Ecto neural progenitor cell (in vitro differentiated cells): ENCODE results near the gene MCEMP1.

ENCODE experiments used
- DNase-seq: peaks from one replicate; pipeline ENCODE4 v3.0.0-alpha.2; 2018; ENCODE audit warnings: low spot score

MCEMP1 gene

DNA sequence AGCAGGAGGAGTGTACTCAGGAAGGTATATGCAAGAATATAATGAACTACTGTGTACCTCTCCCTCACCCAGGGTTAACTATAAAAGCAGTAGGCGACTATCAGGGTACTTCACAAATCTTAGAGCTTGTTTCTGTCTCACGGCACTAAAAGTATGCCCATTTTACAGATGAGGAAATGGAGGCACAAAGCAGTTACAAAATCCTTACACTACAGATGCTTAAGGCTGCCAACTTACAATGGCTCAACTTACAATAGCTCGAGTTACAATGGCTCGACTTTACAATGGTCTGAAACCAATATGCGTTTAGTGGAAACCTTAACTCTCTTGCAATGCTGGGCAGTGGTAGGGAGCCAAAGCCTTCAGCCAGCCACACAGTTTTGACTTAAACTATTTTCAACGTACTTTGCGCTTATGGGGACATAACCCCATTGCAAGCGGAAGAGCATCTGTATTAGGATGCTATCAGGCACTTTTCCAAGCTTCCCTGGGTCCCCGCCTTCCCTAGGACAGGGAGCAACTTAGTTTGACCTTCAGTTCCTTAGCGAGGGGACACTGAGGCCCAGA, 20.9 kb downstream of the MCEMP1 start:
- no peak for DNase-seq

DNA sequence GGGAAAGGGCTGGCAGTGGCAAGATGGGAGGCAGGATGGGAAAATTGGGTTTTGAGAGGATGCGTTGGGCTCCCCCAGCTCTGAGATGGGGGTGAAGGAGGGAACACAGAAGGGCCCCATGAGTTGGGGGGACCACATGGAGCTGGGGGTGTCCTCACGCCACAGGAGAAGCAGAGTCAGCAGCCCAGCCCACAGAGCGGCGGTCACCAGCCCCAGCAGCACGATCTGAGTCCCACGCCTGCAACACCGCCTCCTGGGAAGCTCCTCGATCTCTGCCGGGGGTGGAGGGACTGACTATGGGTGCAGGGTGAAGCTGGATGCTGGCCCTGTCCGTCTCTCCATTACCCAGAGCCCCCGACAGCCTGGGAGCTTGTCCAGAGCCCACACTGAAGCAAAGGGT, 21.7 kb downstream of the MCEMP1 start:
- no peak for DNase-seq

DNA sequence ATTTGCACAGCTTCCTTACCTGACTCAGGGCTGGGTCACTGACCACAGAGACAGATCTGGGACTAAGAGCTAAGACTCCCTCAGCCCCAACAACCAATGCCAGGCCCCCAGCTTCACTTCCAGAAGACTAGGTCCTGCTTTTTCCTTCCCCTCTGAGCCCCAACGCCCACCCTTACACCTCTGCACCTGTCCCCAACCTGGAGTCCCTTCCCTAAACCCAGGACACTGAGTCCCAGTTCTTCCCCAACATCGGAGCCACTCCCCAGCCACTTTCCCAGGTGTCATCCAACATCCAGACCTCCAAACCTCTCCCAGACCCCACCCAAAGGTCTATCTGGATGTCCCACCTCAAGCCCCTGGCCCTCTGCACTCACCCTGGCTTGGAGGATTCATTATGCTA, 22.1 kb downstream of the MCEMP1 start:
- no peak for DNase-seq

DNA sequence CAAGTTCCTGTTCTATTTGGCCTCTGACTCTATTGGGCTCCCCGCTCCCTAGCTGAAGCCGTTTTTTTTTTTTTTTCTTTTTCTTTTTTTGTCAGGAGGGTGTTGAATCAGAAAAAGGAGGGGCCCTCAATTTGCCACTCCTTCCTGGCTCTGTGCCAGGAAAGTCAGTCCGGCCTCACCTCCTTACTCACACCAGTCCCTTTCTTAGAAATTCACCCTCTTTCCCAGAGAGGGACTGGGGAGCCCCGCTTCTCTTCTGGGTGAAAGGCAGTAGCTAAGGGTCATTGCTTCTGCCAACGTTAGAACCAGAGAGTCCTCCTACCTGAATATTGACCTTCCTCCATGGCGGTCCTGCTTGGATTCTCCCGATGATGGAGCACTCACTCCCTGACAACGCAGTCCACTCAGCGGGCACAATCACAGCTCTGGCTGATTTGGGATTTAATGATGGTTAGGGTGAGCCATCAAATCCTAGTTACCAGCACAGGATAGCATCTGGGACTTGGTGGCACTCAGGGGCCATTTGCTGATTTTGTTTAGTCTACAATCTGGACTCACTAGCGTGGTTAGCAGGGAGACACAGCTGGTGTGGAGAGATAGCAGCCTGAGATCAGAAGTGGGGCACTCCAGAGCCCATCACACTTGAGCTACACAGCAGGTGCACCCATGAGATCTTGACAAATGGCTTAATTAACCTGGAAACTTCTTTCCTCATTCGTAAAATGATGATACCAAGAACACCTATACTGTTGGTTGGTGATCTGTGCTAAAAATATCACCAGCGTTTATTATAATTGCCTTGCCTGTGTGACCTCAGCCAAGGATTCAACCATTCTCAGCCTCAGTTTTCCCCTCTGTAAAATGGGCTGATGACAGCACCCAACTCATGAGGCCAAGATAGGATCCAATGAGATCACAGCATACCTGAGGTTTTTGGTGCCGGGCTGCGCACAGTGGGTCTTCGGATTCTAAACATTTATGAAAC, 22.8 kb downstream of the MCEMP1 start:
- DNase-seq: no peak

DNA sequence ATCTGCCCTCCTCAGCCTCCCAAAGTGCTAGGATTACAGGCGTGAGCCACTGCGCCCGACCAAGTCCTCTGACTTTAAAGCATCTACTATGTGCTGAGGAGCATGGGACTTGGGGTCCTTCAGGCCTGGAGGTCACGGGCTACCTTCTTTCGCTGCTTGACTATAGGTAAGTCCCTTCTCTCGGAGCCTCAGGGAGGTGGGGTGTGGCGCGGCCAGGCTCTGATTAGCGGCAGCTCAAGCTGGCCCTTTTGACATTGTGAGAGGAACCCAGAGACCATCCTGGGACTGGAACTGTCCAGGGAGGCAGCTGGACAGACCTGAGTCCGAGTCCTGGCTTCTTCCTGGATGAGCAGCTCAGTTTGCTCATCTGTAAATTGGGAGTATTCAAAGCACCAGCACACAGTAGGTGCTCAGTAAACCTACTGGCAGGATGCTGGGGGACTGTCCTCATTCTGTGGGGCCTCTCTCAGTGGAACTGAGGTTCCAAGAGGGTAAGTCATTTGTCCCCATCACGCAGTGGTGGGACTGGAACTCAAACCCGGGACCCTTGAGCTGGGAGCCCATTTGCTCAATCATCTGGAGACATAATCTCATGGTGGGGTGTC, 24.3 kb downstream of the MCEMP1 start:
- no peak for DNase-seq

DNA sequence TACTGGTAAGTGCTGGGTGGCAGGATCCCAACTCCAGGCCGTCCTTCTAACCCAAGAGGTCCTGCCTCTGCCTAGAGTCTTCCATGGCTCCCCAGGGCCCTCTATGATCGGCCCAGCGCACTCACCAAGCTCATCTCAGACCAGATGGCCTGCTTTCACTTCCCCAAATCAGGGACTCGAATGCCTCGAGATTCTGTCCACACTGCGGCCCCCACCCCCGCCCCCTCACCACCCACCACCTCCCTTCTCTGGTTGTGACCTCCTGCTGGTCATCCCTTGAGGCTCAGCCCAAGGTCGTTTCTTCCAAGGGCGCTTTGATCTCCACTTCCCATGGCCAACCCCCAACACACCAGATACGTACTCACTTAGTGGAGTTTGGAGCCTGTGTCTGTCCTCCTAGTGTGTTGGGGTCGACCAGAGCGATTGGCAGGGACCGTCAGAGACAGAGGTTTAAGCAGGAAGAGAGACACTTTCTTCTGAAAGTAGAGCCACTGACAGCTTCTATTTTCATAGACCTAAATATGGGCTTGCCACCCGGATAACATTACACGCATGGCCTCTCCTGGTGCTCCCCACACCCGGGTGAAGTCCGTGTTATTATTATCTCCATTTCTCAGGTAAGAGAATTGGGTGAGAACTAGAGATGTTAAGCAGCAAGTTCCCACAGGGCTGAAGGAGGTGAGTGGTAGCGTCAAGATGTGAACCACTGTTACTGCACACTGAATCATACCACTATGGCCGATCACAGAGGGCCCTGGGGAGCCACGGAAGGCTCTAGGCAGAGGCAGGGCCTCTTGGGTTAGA, 25.0 kb downstream of the MCEMP1 start, which contains the start of gene FCER2:
FCER2 (minus strand) TSS at position 478 of the 804 bp plus-strand sequence. CDS start 2,371 bp downstream, outside the sequence.
- DNase-seq: no peak

DNA sequence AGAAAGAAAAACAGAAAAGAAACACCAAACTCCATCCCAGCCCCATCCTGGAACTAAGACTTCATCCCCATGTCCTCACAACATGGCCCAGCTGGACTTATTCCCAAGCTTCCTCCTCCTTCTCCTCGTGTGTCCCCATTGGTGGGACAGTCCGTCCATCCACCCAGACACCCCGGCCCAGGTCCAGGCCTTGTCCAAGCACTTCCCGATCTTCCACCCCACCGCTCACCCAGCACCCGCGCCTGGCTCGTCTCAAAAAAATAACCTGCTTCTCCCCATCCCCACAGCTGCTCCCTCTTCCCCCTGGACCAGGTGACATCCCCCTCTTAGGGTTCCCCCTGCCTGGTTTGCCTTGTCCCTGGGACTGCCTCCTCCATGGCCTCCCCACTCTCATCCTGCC, 26.4 kb downstream of the MCEMP1 start:
- no peak for DNase-seq

DNA sequence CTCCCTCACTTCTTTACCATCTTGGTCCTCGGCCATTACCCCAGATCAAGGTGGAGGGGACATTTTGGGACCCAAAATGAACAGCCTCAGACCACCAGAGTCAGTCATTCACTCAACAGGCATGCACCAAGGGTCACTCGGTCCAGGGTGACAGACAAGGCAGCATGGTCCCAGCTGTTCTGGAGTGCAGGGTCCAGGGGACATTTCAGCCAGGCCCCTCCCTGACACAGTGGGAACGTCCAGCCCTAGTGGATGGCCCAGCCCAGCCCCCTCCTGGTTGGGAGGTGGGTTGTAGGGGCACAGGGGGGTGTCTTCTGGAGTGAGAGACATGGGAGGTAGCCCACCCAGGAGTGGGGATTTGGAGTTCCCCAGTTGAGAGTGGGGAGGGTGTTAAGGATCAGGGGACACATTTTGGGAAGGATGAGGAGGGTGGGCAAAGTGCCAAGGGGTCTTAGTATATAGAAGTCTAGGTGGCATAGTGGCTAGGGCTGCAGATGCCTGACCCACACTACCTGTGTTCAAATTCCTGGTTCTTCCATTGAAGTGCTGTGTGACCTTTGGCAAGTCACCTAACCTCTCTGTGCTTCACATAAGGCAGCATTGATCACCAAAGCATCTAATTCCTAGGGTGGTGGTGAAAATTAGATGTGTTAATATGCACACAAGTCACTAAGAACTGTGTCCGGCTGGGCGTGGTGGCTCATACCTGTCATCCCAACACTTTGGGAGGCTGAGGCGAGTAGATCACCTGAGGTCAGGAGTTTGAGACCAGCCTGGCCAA, 27.6 kb downstream of the MCEMP1 start:
- DNase-seq: no peak

DNA sequence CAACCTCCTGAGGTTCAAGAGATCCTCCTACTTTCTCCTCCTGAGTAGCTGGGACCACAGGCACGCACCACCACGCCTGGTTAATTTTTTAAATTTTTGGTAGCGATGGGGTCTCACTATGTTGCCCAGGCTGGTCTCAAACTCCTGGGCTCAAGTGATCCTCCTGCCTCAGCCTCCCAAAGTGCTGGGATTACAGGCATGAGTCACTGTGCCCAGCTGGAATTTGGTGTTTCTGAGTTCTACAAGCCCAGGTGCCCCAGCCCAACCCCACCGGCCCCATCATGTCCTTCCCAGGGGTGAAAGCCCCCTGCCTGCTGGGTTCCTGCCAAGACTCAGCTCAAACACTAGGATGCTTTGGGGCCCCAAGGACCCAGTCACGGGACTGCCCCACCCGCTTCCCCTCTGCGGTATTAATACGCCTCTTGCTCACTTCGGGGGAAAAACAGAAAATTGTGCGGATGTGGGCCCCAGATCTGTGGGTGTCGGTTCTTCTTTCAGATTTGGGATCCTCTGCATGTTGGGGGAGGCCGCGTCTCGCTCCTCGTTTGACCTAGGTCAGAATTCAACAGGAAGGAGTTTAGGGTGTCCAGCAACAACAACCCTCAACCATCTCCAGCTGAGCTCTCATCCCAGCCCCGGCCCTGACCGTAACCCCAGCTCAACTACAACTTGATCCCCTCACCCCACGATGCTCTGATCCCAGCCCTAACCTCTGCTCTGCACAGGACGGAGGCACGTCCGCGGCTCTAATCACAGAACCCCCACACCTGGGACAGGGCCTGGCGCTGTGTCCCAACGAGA, 28.7 kb downstream of the MCEMP1 start:
- DNase-seq: no peak

DNA sequence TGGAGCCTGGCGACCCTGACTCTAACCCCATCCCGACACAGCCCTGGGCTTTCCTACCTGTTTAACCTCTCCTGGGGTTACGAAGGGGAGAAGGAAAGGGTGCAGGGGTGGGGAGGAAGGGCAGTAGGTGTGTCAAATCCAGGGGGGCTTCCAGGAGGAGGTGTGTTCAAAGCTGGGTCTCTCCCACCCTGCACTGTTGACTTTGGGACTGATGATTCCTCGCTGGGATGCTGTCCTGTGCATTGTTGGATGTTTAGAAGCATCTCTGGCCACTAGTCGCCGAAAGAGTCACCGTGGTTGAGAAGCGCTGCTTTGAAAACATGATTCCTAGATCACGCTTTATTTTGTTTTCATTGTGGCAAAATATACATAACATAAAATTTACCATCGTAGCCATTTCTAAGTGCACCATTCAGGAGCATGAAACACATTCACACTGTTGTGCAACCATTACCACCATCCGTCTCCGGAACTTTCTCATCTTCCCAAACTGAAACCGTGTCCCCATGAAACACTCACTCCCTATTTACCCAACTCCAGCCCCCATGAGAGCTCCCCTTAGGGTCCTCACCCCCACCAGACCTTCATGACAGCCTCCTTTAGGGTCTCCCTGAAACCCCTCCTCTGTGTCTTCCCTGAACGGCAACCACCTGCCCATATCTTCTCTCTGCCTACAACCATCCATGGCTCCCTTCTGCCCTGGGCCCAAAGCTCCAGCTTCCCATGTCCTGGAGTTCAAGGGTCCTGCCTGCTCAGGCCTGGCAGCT, 29.5 kb downstream of the MCEMP1 start:
- DNase-seq: no peak

DNA sequence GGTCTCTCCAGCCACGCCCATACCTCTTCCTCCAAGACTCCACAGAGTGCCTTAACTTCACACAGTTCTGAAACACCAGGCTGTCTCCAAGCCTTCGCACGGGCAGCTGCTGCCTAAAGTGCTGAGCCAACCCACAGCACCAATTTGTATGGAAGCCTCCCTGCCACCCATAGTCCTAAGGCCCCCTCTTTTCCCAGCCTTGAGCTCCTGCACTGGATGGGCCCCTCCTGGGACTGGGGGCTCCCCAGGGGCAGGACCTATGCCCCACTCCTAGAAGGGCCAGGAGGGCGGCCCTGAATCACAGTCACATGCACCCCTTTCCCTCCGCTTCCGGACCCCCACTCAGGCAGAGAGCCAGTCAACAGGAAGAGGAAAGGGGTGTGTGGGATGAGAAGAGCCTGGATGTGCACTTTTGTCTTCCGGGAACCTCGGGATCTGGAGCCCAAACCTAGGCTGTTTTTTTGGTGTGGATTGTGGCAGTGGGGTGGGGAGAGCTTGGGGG, 30.1 kb downstream of the MCEMP1 start:
- DNase-seq: no peak

DNA sequence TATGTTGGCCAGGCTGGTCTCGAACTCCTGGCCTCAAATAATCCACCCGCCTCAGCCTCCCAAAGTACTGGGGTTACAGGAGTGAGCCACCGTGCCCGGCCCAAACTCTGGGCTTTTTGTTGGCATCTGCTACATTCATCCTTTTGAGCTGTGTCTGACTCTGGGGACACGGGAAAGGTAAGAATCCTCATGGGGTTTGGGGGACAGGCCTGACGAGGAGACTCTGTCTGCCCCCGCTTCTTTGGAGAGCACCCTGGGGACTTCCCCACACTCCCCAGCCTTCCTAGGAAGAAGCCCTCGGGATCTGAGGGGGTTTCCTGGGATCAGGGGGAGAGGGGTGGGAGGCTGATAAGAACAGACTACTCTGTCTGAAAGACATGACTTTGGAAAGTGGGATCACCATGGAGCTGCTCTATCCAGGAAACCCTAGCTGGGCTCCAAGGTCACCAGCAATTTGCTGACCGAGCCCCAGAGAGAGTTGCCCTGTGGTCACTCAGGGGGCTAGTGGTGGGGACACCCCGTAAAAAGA, 33.1 kb downstream of the MCEMP1 start:
- DNase-seq: no peak

DNA sequence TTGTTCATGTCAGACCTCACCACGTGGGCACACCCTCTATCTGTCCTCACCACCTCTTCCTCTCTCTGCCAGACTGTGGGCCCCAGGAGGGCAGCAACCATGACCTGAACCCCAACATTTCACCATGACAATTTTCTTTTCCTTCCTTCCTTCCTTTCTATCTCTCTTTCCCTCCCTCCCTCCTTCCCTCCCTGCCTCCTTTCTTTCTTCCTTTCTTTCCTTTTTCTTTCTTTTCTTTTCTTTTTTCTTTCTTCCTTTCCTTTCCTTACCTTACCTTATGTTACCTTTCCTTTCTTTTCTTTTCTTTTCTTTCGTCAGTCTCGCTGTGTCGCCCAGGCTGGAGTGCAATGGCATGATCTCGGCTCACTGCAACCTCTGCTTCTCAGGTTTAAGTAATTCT, 33.7 kb downstream of the MCEMP1 start:
- no peak for DNase-seq

DNA sequence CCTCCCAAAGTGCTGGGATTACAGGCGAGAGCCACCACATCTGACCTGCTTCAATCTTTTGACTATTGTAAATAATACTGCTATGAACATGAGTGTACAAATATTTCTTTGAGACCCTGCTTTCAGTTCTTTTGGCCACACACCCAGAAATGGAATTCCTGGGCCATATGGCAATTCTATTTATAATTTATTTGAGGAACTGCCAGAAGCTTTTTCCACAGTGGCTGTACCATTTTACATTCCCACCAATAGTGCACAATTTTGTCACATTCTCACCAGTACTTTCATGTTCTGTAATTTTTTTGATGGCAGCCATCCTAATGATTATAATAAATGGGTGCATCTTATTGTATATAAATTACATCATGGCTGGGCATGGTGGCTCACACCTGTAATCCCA, 38.8 kb downstream of the MCEMP1 start:
- DNase-seq: no peak

DNA sequence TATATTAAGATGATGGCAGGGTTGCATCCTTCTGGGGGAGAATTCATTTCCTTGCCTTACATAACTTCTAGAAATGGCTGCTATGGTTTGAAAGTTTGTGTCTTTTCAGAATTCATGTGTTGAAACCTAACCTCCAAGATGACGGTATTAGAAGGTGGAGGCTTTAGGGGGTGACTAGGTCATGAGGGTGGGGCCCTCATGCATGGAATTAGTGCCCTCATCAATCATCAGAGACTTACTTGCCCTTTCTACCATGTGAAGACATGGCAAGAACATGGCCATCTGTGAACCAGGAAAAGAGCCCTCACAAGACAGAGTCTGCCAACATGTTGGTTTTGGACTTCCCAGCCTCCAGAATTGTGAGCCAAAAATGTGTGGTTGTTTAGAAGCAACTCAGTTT, 39.9 kb downstream of the MCEMP1 start:
- DNase-seq: no peak

DNA sequence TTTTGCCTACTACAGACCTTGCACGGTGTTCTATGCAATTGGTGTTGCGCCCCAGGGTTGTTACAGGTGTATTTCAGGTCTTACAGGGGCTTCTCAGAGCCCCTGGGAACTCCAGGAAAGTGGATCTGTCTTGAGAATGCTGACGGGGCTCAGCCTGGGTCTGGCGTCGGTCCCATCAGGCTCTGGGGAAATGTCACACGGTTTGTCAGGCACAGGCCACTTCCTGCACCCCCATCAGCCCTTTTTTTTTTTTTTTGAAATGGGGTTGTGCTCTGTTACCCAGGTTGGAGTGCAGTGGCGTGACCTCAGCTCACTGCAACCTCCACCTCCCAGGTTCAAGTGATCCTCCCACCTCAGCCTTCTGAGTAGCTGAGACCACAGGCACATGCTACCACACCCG, 41.8 kb downstream of the MCEMP1 start:
- DNase-seq: no peak

DNA sequence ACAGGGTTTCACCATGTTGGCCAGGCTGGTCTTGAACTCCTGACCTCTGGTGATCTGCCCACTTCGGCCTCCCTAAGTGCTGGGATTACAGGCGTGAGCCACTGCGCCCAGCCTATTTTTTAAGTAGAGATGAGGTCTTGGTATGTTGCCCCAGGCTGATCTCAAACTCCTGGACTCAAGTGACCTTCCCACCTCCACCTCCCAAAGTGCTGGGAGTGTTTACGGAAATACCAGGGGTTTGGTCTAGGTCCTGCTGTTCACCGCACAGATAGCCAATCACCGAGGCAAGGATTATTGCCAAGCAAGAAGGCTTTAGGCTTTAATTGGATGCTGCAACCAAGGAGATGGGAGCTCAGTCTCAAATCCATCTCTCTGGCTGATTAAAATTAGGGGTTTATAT, 43.5 kb downstream of the MCEMP1 start:
- no peak for DNase-seq

DNA sequence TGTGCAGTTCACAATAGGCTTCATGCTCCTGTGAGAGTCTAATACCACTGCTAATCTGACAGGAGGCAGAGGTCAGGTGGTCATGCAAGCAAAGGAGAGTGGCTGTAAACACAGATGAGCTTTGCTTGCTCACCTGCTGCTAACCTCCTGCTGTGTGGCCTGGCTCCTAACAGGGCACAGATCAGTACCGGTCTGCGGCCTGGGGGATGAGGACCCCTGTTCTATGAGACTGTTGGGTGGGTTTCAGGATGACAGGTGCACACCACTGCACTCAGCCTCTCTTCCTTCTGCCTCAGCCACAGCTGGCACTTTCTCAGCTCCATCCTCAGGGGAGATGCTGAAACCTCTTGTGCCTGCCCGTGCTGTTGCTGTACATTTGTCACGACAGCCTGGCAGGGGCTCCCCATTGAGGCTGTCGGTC, 45.4 kb downstream of the MCEMP1 start:
- DNase-seq: no peak

DNA sequence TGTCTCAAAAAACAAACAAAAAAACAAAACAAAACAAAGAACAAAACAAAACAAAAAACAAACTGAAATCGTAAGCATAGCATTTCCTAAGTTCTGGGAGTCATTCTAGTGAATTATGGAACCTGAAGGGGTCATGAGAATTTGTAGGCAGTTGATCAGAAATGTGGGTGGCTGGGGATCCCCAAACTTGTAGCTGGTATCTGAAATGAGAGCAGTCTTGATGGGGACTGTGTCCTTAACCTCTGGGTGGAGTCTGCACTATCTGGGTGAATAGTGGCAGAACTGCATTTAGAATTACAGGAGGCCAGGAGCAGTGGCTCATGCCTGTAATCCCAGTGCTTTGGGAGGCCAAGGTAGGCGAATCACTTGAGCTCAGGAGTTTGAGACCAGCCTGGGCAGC, 48.9 kb downstream of the MCEMP1 start:
- no peak for DNase-seq
